ENCODE measurements around the gene PTP4A2. TPM values are rescaled to one million over a fixed set of nuclear protein-coding genes. Genes with fewer than 3 reads are reported as not detected.

Gene PTP4A2
- total and polyA plus RNA-seq, 2 of the 8 experiments (the other 6 are each of a cell fraction or from before 2014, with no cell fraction given), result 87.4 to 214 TPM

DNA sequence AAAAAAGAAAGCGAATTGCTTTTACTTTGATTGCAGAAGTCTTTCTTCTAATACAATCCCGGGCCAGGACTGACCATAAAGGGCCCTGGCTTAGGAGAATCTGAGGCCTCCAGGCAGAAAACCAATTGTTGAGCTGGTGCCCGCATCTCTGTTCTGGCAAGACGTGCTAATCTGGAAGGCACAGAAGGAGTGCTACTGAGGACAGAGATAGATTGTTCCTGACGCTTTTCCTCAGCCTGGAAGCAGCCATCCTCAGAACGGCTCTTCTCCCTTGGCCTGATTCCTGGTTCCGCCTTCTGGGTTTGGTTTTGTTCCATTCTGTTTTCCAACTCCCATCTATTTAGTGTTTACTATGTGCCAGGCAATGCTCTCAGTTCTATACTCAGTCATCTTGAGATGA is 77.6 kb downstream of the PTP4A2 start:
- no peak overlapping the region for H4K91ac ChIP-seq (replicated peaks; ENCODE audit: insufficient read length, low read length)
- H3K79me1 ChIP-seq (ENCODE audit: low read depth, low read length), result no peaks in the 10 kb centered on the region
- no peaks in the 10 kb centered on the region; a peak in 1 of 7 replicates for H3K27me3 ChIP-seq (replicated peaks in 1 of 4; ENCODE audit: control insufficient read depth in 3 of 4, extremely low read depth in 1 of 4, insufficient read depth in 3 of 4, low read length in 3 of 4)
- ChIA-PET CTCF (ENCODE audit: partially characterized antibody) (interaction anchor here (0.5 to 1.7 kb wide), 8 partner anchors 13 to 209 kb away, joined by 3 to 4 read pairs (median 3); partner anchors contain the start of gene SPOCD1), POLR2A (ENCODE audit: partially characterized antibody) (interaction anchor here (0.6 kb wide), 1 partner anchor 105 kb away, joined by 4 read pairs; no protein-coding TSS in a partner anchor)
- no peak overlapping the region for H2BK12ac ChIP-seq (ENCODE audit: low read depth, low read length)
- H3K23ac ChIP-seq (ENCODE audit: insufficient read length), result no peak overlapping the region
- no peak overlapping the region for H4K8ac ChIP-seq (ENCODE audit: extremely low read depth, insufficient read depth, low read length)
- no peak overlapping the region for H2AFZ ChIP-seq (ENCODE audit: low read length)
- no peak for TF ChIP-seq EP300 (IDR thresholded peaks at IDR 0.05; ENCODE audit: borderline replicate concordance in 1 of 2, low read depth in 2 of 2, low read length in 2 of 2)
- TF ChIP-seq POLR2AphosphoS5 (IDR thresholded peaks at IDR 0.05; ENCODE audit: low read depth, low read length), result no peak
- no peak for TF ChIP-seq ATF3 (IDR thresholded peaks at IDR 0.05; ENCODE audit: insufficient read depth, low read depth, low read length)
- TF ChIP-seq NANOG (IDR thresholded peaks at IDR 0.05; ENCODE audit: insufficient read depth, low read depth, low read length, poor library complexity, severe bottlenecking), result no peak
- no peak for TF ChIP-seq BRCA1 (IDR thresholded peaks at IDR 0.05; ENCODE audit: low read depth, low read length)
- TF ChIP-seq CTBP2 (IDR thresholded peaks at IDR 0.05; ENCODE audit: borderline replicate concordance, insufficient read depth, insufficient read length, low read length), result no peak
- no peak for TF ChIP-seq SP1 (IDR thresholded peaks at IDR 0.05; ENCODE audit: low read depth, low read length)
- no peak for TF ChIP-seq RFX5 (IDR thresholded peaks at IDR 0.05; ENCODE audit: borderline replicate concordance, low read depth, low read length)
- no peaks in the 10 kb centered on the region for H3K79me2 ChIP-seq (ENCODE audit: control insufficient read depth in 1 of 2, insufficient read depth in 2 of 2, low read length in 2 of 2)
- H3K4ac ChIP-seq (replicated peaks; ENCODE audit: insufficient read length, low read depth, low read length), result no peak overlapping the region
- 92% methylated on average over 7 of the region's 7 CpGs; no CpG with 5 or more reads in 1 of the 2 experiments for WGBS, 2 experiments (ENCODE audit: extremely low coverage in 1 of 2, insufficient coverage in 1 of 2, insufficient read length in 1 of 2, insufficient replicate concordance in 2 of 2, low coverage in 1 of 2, low lambda C conversion rate in 2 of 2, missing lambda C conversion rate in 1 of 2)
- H2BK20ac ChIP-seq (ENCODE audit: low read length), result no peak overlapping the region
- H3K36me3 ChIP-seq (ENCODE audit: control insufficient read depth in 2 of 4, insufficient read depth in 4 of 4, low read length in 3 of 4), result no peaks in the 10 kb centered on the region
- no peak overlapping the region for H2AK5ac ChIP-seq (ENCODE audit: low read depth, low read length)
- H3K9me3 ChIP-seq (ENCODE audit: insufficient read depth in 2 of 2, low read depth in 1 of 2, low read length in 1 of 2), result no peaks in the 10 kb centered on the region
- H2BK15ac ChIP-seq (ENCODE audit: low read length), result no peak overlapping the region
- H3K14ac ChIP-seq (ENCODE audit: insufficient read length), result no peak overlapping the region
- no peak overlapping the region for H3K9ac ChIP-seq (replicated peaks in 1 of 4; ENCODE audit: extremely low read depth in 1 of 4, low read depth in 3 of 4, low read length in 3 of 4)
- no peaks in the 10 kb centered on the region for H4K20me1 ChIP-seq (replicated peaks in 1 of 2; ENCODE audit: control insufficient read depth in 1 of 2, insufficient read depth in 2 of 2, low read length in 2 of 2)
- no peak overlapping the region for H2BK5ac ChIP-seq (ENCODE audit: low read depth, low read length)
- H3K56ac ChIP-seq (replicated peaks; ENCODE audit: insufficient read length, low read depth, low read length), result no peak overlapping the region
- DNase-seq (ENCODE audit: low read depth in 1 of 2, low spot score in 2 of 2), result no peak
- H3K27ac ChIP-seq (ENCODE audit: low read depth, low read length), result no peak overlapping the region
- H2BK120ac ChIP-seq (replicated peaks; ENCODE audit: low read depth, low read length), result no peak overlapping the region
- no peak overlapping the region for H3K4me3 ChIP-seq (ENCODE audit: extremely low read depth in 1 of 4, insufficient read depth in 2 of 4, low read depth in 3 of 4, low read length in 4 of 4)
- no peak overlapping the region for H3K4me2 ChIP-seq (ENCODE audit: insufficient read depth in 1 of 2, low read depth in 2 of 2, low read length in 2 of 2)
- H3K18ac ChIP-seq (ENCODE audit: extremely low read depth, low read length), result no peak overlapping the region
- peaks cover 0 to 1% (median 0%) of the 10 kb centered on the region in 4 experiments; a peak in 1 of 7 replicates for H3K4me1 ChIP-seq (replicated peaks in 1 of 4; ENCODE audit: control insufficient read depth in 3 of 4, insufficient read depth in 4 of 4, low read length in 3 of 4)
- no peak for FAIRE-seq
- no peaks in the 10 kb centered on the region for H3K23me2 ChIP-seq (ENCODE audit: low read depth, low read length)
- H4K5ac ChIP-seq (ENCODE audit: insufficient read length, low read depth, low read length), result no peak overlapping the region
